Vagina (tissue), 2 donors: Measurements from ENCODE around the gene NALF2. TPM values are rescaled to one million over a fixed set of nuclear protein-coding genes. Genes with fewer than 3 reads are reported as not detected.
A peak's percentile ranks its signal among the peaks of the same experiment; 100 is the strongest.

ENCODE experiments used
- DNase-seq, 2 donors: peaks; one replicate each; pipeline ENCODE4 v3.0.0-alpha.2; 2017; ENCODE audit errors: extremely low spot score in 2 of 2
- H3K27ac ChIP-seq: fragments of 200-600 bp; sonication (generic); one replicate; pipeline ENCODE4 v1.5.1; 2019
- H3K27me3 ChIP-seq: fragments of 200-600 bp; sonication (generic); one replicate; pipeline ENCODE4 v1.5.1; 2019
- H3K36me3 ChIP-seq, 2 donors: fragments of 200-600 bp; sonication (generic); one replicate each; pipeline ENCODE4 v1.5.1; 2017 to 2019
- H3K4me1 ChIP-seq: fragments of 200-600 bp; sonication (generic); one replicate; pipeline ENCODE4 v1.5.1; 2019
- H3K4me3 ChIP-seq, 2 donors: fragments of 200-600 bp; sonication (generic); 1 replicate in 1 of 2; 2 replicates in 1 of 2; pipeline ENCODE4 v1.5.1; 2016 to 2019
- H3K9me3 ChIP-seq: fragments of 200-600 bp; sonication (generic); one replicate; pipeline ENCODE4 v1.5.1; 2019
- POLR2A ChIP-seq, 2 donors: fragments of 450-650 bp; IDR thresholded peaks; one replicate each; pipeline ENCODE4 v1.6.1; 2017; ENCODE audit warnings: antibody characterized with exemption in 2 of 2, mild to moderate bottlenecking in 2 of 2, moderate library complexity in 2 of 2
- POLR2AphosphoS5 ChIP-seq, 2 donors: sonication (generic); formaldehyde crosslinking; IDR thresholded peaks; one replicate each; pipeline ENCODE4 v1.9.0; 2017; ENCODE audit warnings: antibody characterized with exemption in 2 of 2, mild to moderate bottlenecking in 2 of 2, low read depth in 1 of 2; ENCODE audit not compliant: insufficient read depth in 1 of 2
- intact Hi-C: fragments of 100-400 bp; cut with DNase I; formaldehyde crosslinking; loops from one replicate; pipeline ENCODE4 v1.15.1; 2023
- total RNA-seq: library from RNA; depleted of rRNA; stranded (reverse); fragments of >200 nt; gene quantifications from one replicate; pipeline ENCODE4 v1.2.3, GENCODE V29; 2016
- TF ChIP-seq, protein P1 (sequence below), 3 experiments: fragments of 450-650 bp in 2 of 3; fragments of 200-600 bp in 1 of 3; sonication (generic) in 1 of 3; IDR thresholded peaks; one replicate each; pipeline ENCODE4 v1.5.1; 2017 to 2019; ENCODE audit warnings: antibody characterized with exemption in 3 of 3, mild to moderate bottlenecking in 2 of 3, moderate library complexity in 2 of 3

The NALF2 gene
- total RNA-seq, 1 donor from 2014 or later = 0.49 TPM

DNA sequence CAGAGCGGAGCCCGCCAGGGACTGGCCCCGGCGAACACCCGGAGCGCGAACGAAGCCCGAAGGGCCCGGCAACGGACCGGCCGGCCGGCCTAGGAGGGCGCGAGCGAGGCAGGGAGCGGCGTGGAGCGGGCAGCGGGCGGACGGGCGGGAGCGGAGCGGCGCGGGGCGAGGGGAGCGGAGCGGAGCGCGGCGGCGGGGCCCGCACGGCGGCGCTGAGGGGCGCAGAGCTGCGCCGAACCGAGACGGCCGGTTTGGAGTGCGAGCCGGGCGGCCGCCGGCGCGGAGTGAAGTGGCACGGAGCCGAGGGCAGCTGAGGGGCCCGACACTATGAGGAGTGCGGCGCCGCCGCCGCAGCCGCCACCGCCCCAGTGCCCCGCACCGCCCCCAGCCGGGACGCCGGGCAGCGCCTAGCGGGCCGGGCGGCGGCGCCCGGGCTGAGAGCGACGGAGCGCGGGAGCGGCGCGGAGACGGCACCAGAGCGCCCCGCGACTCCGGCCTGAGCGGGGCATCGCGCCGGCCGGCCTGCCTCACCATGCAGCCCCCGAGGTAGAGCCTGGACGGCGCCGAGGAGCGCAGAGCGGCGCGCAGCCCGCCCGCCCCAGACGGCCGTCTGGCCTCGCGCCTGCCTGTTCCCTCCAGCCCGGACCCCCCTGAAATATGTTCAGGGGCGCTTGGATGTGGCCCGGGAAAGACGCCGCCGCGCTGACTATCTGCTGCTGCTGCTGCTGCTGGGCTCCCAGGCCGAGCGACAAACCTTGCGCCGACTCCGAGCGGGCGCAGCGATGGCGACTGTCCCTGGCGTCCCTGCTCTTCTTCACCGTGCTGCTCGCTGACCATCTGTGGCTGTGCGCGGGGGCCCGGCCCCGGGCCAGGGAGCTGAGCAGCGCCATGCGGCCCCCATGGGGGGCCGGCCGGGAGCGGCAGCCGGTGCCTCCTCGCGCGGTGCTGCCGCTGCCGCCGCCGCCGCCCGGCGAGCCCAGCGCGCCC lies 793 bp downstream of the NALF2 start:
- H3K27ac ChIP-seq = no peak overlapping the region
- no peak for DNase-seq
- peaks cover 6% of the 10 kb centered on the region for H3K4me1 ChIP-seq
- no peak for TF ChIP-seq POLR2AphosphoS5 (IDR thresholded peaks at IDR 0.05; ENCODE audit: insufficient read depth in 1 of 2, low read depth in 1 of 2)
- TF ChIP-seq, protein P1, sequence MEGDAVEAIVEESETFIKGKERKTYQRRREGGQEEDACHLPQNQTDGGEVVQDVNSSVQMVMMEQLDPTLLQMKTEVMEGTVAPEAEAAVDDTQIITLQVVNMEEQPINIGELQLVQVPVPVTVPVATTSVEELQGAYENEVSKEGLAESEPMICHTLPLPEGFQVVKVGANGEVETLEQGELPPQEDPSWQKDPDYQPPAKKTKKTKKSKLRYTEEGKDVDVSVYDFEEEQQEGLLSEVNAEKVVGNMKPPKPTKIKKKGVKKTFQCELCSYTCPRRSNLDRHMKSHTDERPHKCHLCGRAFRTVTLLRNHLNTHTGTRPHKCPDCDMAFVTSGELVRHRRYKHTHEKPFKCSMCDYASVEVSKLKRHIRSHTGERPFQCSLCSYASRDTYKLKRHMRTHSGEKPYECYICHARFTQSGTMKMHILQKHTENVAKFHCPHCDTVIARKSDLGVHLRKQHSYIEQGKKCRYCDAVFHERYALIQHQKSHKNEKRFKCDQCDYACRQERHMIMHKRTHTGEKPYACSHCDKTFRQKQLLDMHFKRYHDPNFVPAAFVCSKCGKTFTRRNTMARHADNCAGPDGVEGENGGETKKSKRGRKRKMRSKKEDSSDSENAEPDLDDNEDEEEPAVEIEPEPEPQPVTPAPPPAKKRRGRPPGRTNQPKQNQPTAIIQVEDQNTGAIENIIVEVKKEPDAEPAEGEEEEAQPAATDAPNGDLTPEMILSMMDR (IDR thresholded peaks at IDR 0.05) = no peak
- intact Hi-C loops = no loop called here
- H3K9me3 ChIP-seq = no peaks in the 10 kb centered on the region
- peak overlapping the region; percentile 43 to 46 for H3K4me3 ChIP-seq
- H3K36me3 ChIP-seq = no peaks in the 10 kb centered on the region
- no peaks in the 10 kb centered on the region for H3K27me3 ChIP-seq

DNA sequence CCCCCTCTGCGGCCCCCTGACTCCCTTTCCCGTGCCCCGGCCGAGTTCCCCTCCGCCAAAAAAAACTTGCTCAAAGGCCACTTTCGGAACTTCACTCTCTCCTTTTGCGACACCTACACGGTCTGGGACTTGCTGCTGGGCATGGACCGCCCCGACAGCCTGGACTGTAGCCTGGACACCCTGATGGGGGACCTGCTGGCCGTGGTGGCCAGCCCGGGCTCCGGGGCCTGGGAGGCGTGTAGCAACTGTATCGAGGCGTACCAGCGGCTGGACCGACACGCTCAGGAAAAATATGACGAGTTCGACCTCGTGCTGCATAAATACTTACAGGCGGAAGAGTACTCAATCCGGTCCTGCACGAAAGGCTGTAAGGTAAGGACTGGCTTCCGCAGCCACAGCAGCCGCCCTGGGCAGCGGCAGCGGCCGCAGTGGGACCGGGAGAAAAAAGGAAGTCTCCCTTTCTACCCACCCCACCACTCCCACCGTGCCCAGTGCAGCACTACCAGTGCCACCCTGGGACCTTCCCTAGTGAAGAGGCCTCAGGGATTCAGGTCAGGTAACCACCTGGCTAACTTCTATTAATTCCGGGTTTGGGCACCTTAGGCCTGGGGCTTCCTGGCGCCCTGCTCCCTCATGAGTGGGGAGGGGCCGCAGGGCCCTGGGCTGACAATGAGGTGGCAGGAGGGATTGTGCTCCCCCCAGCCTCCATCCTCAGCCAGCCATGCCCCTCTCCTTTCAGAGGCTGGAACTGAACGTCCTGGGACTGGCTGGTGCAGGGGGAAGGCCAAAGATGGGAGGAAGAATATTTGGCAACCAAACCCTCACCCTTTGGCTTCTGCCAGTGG lies 1.9 kb downstream of the NALF2 start:
- TF ChIP-seq POLR2AphosphoS5 (IDR thresholded peaks at IDR 0.05; ENCODE audit: insufficient read depth in 1 of 2, low read depth in 1 of 2) (no peak), POLR2A (IDR thresholded peaks at IDR 0.05) (no peak)
- TF ChIP-seq, protein P1 (IDR thresholded peaks at IDR 0.05) = no peak
- no peak overlapping the region for H3K4me3 ChIP-seq
- H3K27ac ChIP-seq = no peak overlapping the region
- no peaks in the 10 kb centered on the region for H3K9me3 ChIP-seq
- no peaks in the 10 kb centered on the region for H3K36me3 ChIP-seq
- intact Hi-C loops = no loop called here
- H3K4me1 ChIP-seq = peaks cover 6% of the 10 kb centered on the region
- H3K27me3 ChIP-seq = no peaks in the 10 kb centered on the region
- peak; percentile 49 to 77 for DNase-seq

DNA sequence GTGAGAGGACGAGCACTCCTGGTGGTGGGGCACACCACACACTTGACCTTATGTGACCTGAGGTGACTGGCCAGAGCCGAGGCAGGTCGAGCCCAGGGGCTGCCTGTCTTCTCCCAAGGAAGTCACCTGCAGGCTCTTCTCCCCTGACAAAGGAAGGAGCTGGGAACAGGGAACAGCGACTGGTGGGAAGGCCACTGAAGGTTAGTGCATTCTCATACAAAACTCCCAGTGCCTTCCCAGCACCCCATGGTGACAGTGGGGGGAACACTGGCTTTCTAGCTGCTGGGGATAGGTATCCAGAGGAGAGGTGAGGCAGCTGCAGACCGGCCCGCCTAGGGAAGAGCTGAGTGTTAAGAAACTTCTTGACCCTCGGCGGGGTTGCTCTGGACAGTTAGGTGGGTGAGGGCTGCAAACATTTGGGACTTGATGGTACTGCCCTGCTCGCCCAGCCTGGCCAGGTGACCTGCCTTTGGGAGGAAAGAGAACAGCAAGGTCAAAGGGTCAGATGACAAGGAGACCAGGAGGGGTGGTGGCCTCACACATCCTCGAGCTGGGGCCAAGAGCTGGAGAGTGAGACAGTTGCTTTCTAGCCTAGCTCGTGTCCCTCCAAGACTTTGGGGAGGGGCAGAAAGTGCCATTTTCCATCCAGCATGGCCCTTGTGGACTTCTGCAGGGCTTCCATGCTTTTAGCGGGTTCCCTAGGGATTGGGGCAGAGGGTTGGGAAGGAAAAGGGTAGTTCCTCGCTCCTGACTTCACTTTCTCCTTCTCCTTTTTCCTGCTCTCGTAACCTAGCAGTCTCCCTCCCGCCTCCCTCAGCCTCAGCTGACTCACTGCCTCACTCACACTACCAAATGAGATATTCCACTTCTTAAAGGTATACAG lies 2.7 kb downstream of the NALF2 start:
- intact Hi-C loops = no loop called here
- Histone ChIP-seq H3K27me3 (no peaks in the 10 kb centered on the region), H3K9me3 (no peaks in the 10 kb centered on the region)

DNA sequence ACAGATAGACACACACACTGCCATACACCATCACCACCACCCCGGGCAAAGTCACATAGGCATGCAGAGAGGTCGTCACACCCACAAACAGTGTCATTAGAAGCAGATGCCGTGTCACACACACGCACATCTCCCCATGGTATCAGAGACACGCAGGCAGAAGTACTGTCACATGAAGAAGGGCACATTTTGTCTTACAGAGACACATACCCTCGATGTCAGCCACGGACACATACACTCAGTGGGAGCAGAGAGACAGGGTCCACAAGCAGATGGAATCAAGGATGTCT lies 3.3 kb downstream of the NALF2 start:
- DNase-seq = peak; percentile 32 to 95
- H3K27ac ChIP-seq = no peak overlapping the region
- peaks cover 6% of the 10 kb centered on the region for H3K4me1 ChIP-seq
- intact Hi-C loops = no loop called here
- no peaks in the 10 kb centered on the region for H3K9me3 ChIP-seq
- no peak overlapping the region for H3K4me3 ChIP-seq
- TF ChIP-seq POLR2AphosphoS5 (IDR thresholded peaks at IDR 0.05; ENCODE audit: insufficient read depth in 1 of 2, low read depth in 1 of 2) = no peak
- no peak for TF ChIP-seq POLR2A (IDR thresholded peaks at IDR 0.05)
- TF ChIP-seq, protein P1 (IDR thresholded peaks at IDR 0.05) = no peak
- H3K27me3 ChIP-seq = no peaks in the 10 kb centered on the region
- no peaks in the 10 kb centered on the region for H3K36me3 ChIP-seq

More for the DNA sequence above, 2.7 kb downstream of the NALF2 start:
- TF ChIP-seq POLR2A (IDR thresholded peaks at IDR 0.05) (no peak), POLR2AphosphoS5 (IDR thresholded peaks at IDR 0.05; ENCODE audit: insufficient read depth in 1 of 2, low read depth in 1 of 2) (no peak)
- TF ChIP-seq, protein P1 (IDR thresholded peaks at IDR 0.05) = no peak
- Histone ChIP-seq H3K4me3 (no peak overlapping the region), H3K36me3 (no peaks in the 10 kb centered on the region), H3K4me1 (peaks cover 6% of the 10 kb centered on the region), H3K27ac (no peak overlapping the region)
- DNase-seq = peak; percentile 70 to 85
